CD4-positive, alpha-beta memory T cell (primary cell): Measurements from ENCODE around the gene ANKRD45. TPM values are rescaled to one million over a fixed set of nuclear protein-coding genes. Genes with fewer than 3 reads are reported as not detected.
A peak's percentile ranks its signal among the peaks of the same experiment; 100 is the strongest.
"Not testable (repeated sequence)": the region's sequence is repeated elsewhere in the genome, so short reads cannot be mapped to it uniquely, and the experiment has no call there.

Source experiments
- CTCF ChIA-PET: fragments of 350-600 bp; sonication (Branson Sonifier 250); formaldehyde crosslinking; loops from one replicate; lab custom pipeline; 2021; ENCODE audit warnings: inconsistent platforms; ENCODE audit not compliant: partially characterized antibody; lab: Charles Lee
- POLR2A ChIA-PET: fragments of 350-600 bp; sonication (Branson Sonifier 250); formaldehyde crosslinking; loops from one replicate; lab custom pipeline; 2021; ENCODE audit not compliant: partially characterized antibody; lab: Charles Lee
- DNase-seq, 5 donors: peaks; one replicate each; pipeline versions ENCODE4 v3.0.0 to v3.0.0-alpha.2; 2020 to 2022; ENCODE audit warnings: mixed read lengths in 1 of 5
- H3K27ac ChIP-seq: one replicate; pipeline ENCODE4 v1.7.0; 2013; ENCODE audit warnings: low read depth, low read length
- H3K27me3 ChIP-seq: 2 replicates; pipeline ENCODE4 v1.7.0; 2013; ENCODE audit warnings: mild to moderate bottlenecking, low read length, moderate library complexity; ENCODE audit not compliant: insufficient read depth
- H3K36me3 ChIP-seq: 2 replicates; pipeline ENCODE4 v1.7.0; 2013; ENCODE audit warnings: mild to moderate bottlenecking, low read length, moderate library complexity; ENCODE audit not compliant: insufficient read depth
- H3K4me1 ChIP-seq: 2 replicates; pipeline ENCODE4 v1.7.0; 2013; ENCODE audit warnings: mild to moderate bottlenecking, low read length, moderate library complexity; ENCODE audit not compliant: insufficient read depth
- H3K4me3 ChIP-seq, 2 donors: one replicate each; pipeline ENCODE4 v1.7.0; 2013; ENCODE audit warnings: low read length in 2 of 2, mild to moderate bottlenecking in 1 of 2
- H3K9me3 ChIP-seq, 2 donors: one replicate each; pipeline ENCODE4 v1.7.0; 2013; ENCODE audit warnings: low read length in 2 of 2, control low read depth in 1 of 2; ENCODE audit not compliant: control insufficient read depth in 1 of 2
- H3K27ac Mint-ChIP-seq, 7 donors: one replicate each; pipeline ENCODE4 v1.8.0; 2020 to 2021; ENCODE audit warnings: mixed read lengths in 7 of 7, mild to moderate bottlenecking in 6 of 7, inconsistent platforms in 3 of 7, moderate library complexity in 3 of 7
- H3K27me3 Mint-ChIP-seq, 2 donors: one replicate each; pipeline ENCODE4 v1.8.0; 2020 to 2021; ENCODE audit warnings: mixed read lengths in 2 of 2
- H3K36me3 Mint-ChIP-seq, 2 donors: one replicate each; pipeline ENCODE4 v1.8.0; 2020 to 2021; ENCODE audit warnings: mixed read lengths in 2 of 2, inconsistent platforms in 1 of 2, mild to moderate bottlenecking in 1 of 2
- H3K4me1 Mint-ChIP-seq, 4 donors: one replicate each; pipeline ENCODE4 v1.8.0; 2020 to 2021; ENCODE audit warnings: mixed read lengths in 4 of 4, mild to moderate bottlenecking in 1 of 4
- H3K4me3 Mint-ChIP-seq, 8 donors: one replicate each; pipeline ENCODE4 v1.8.0; 2020 to 2021; ENCODE audit warnings: mixed read lengths in 8 of 8, mild to moderate bottlenecking in 7 of 8, moderate library complexity in 6 of 8, inconsistent platforms in 3 of 8
- H3K9me3 Mint-ChIP-seq, 8 donors: one replicate each; pipeline ENCODE4 v1.8.0; 2020 to 2021; ENCODE audit warnings: mixed read lengths in 8 of 8, mild to moderate bottlenecking in 5 of 8, inconsistent platforms in 3 of 8, moderate library complexity in 1 of 8
- intact Hi-C: fragments of 100-400 bp; cut with micrococcal nuclease; formaldehyde crosslinking; loops from one replicate; pipeline ENCODE4 v1.15.1; 2023
- polyA plus RNA-seq, 2 donors: library from polyadenylated mRNA; unstranded; fragments of 300-500 nt; fragmentation: Illumina TruSeq; gene quantifications; one replicate each; pipeline ENCODE4 v1.2.3, GENCODE V29; 2021
- total RNA-seq, 2 experiments: library from RNA; stranded (reverse); gene quantifications; one replicate each; pipeline ENCODE4 v1.2.3, GENCODE V29; 2021

Gene ANKRD45
- total and polyA plus RNA-seq, 4 experiments from 2014 or later, result not detected

- H3K4me1 Mint-ChIP-seq, POLR2A ChIA-PET, H3K4me3 ChIP-seq, H3K4me3 Mint-ChIP-seq, H3K36me3 ChIP-seq, H3K27me3 Mint-ChIP-seq, H3K4me1 ChIP-seq, DNase-seq, H3K36me3 Mint-ChIP-seq, H3K9me3 ChIP-seq, intact Hi-C loops, H3K27ac ChIP-seq, H3K9me3 Mint-ChIP-seq, CTCF ChIA-PET, H3K27me3 ChIP-seq: not testable (repeated sequence)
- H3K27ac Mint-ChIP-seq, result peak overlapping the region in 1 of 7 donors; percentile 25
These were observed 32.2 kb downstream of the ANKRD45 start for GRCh38 chr1:173637236-173638042.

DNA sequence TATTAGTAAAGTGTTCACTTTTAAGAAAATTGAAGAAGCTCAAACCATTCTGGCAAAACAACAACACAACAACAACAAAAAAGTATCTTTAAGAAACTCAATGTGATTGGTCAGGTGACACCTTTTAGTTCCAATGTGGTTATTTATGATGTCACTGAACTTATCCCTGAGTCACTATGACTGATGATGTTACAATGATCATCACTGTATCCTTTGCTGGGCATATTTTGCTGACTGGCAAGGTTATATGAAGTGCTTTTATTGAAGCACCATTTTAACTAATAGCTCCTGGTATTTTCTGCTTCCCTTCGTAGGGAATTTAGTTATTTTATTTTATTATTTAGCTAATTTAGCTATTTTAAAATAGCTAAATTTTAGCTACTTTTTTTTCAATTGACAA, 34.5 kb downstream of the ANKRD45 start, which contains the start of gene TEX50:
Gene TEX50 (plus strand): TSS at position 223 of the 400 bp plus-strand sequence. CDS start 184 bp downstream, outside the sequence.
- Mint-ChIP-seq H3K4me3 (no peak within 1 kb of the TSS), H3K36me3 (no peaks in the 10 kb centered on the region), H3K9me3 (peaks cover 0 to 8% (median 6%) of the 10 kb centered on the region in 8 donors), H3K27ac (no peak within 1 kb of the TSS), H3K4me1 (no peaks in the 10 kb centered on the region), H3K27me3 (peaks cover 0 to 1% of the 10 kb centered on the region in 2 donors)
- Histone ChIP-seq H3K4me3 (no peak within 1 kb of the TSS), H3K27me3 (no peaks in the 10 kb centered on the region), H3K36me3 (no peaks in the 10 kb centered on the region), H3K9me3 (no peaks in the 10 kb centered on the region), H3K27ac (no peak within 1 kb of the TSS), H3K4me1 (no peaks in the 10 kb centered on the region)
- no peak for DNase-seq
- ChIA-PET CTCF (no interaction called here), POLR2A (no interaction called here)
- intact Hi-C loops, result no loop called here

GRCh38 chr1:173628888-173629287, 40.8 kb downstream of the ANKRD45 start:
- no peaks in the 10 kb centered on the region for H3K4me1 Mint-ChIP-seq
- no peak for DNase-seq
- H3K9me3 Mint-ChIP-seq, result peaks cover 0 to 3% (median 0%) of the 10 kb centered on the region in 8 donors

GRCh38 chr1:173627269-173627668, 42.4 kb downstream of the ANKRD45 start:
- Mint-ChIP-seq H3K4me1 (no peaks in the 10 kb centered on the region), H3K27ac (no peak overlapping the region), H3K4me3 (no peak overlapping the region), H3K27me3 (peaks cover 0 to 5% of the 10 kb centered on the region in 2 donors), H3K9me3 (peaks cover 0 to 10% (median 6%) of the 10 kb centered on the region in 8 donors), H3K36me3 (no peaks in the 10 kb centered on the region)
- no peak overlapping the region for H3K27ac ChIP-seq
- intact Hi-C loops, result no loop called here
- no peaks in the 10 kb centered on the region for H3K27me3 ChIP-seq
- no peak overlapping the region for H3K4me3 ChIP-seq
- H3K36me3 ChIP-seq, result no peaks in the 10 kb centered on the region
- ChIA-PET POLR2A (no interaction called here), CTCF (no interaction called here)
- no peaks in the 10 kb centered on the region for H3K4me1 ChIP-seq
- H3K9me3 ChIP-seq, result no peaks in the 10 kb centered on the region
- no peak for DNase-seq

More at GRCh38 chr1:173628888-173629287, 40.8 kb downstream of the ANKRD45 start:
- no peaks in the 10 kb centered on the region for H3K4me1 ChIP-seq
- H3K9me3 ChIP-seq, result no peaks in the 10 kb centered on the region
- no peak overlapping the region for H3K4me3 ChIP-seq
- ChIA-PET CTCF (no interaction called here), POLR2A (no interaction called here)
- H3K36me3 Mint-ChIP-seq, result no peaks in the 10 kb centered on the region
- H3K36me3 ChIP-seq, result no peaks in the 10 kb centered on the region
- H3K27ac ChIP-seq, result no peak overlapping the region
- H3K27ac Mint-ChIP-seq, result no peak overlapping the region
- intact Hi-C loops, result loop anchor here (2.0 kb wide), 1 partner anchor 198 kb away; no protein-coding TSS in a partner anchor
- no peak overlapping the region for H3K4me3 Mint-ChIP-seq
- H3K27me3 ChIP-seq, result no peaks in the 10 kb centered on the region
- H3K27me3 Mint-ChIP-seq, result peaks cover 0 to 5% of the 10 kb centered on the region in 2 donors

GRCh38 chr1:173616859-173617258, 52.8 kb downstream of the ANKRD45 start:
- peaks cover 6 to 48% (median 37%) of the 10 kb centered on the region in 8 donors for H3K9me3 Mint-ChIP-seq
- ChIA-PET CTCF (no interaction called here), POLR2A (no interaction called here)
- H3K4me3 Mint-ChIP-seq, result no peak overlapping the region
- H3K4me1 Mint-ChIP-seq, result no peaks in the 10 kb centered on the region
- peaks cover 13 to 26% of the 10 kb centered on the region in 2 donors for H3K27me3 Mint-ChIP-seq
- no peak overlapping the region for H3K27ac ChIP-seq
- H3K27me3 ChIP-seq, result no peaks in the 10 kb centered on the region
- intact Hi-C loops, result no loop called here
- no peaks in the 10 kb centered on the region for H3K36me3 ChIP-seq
- peaks cover 13 to 23% of the 10 kb centered on the region in 2 donors for H3K36me3 Mint-ChIP-seq
- peaks cover 0 to 8% of the 10 kb centered on the region in 2 donors for H3K9me3 ChIP-seq
- no peak for DNase-seq
- H3K27ac Mint-ChIP-seq, result no peak overlapping the region
- H3K4me1 ChIP-seq, result no peaks in the 10 kb centered on the region
- no peak overlapping the region for H3K4me3 ChIP-seq

GRCh38 chr1:173613086-173613485, 56.6 kb downstream of the ANKRD45 start:
- H3K27ac Mint-ChIP-seq, POLR2A ChIA-PET, intact Hi-C loops: not testable (repeated sequence)

GRCh38 chr1:173608503-173609216, 61.0 kb downstream of the ANKRD45 start:
- DNase-seq, result no peak
- H3K27me3 ChIP-seq, result no peaks in the 10 kb centered on the region
- intact Hi-C loops, result no loop called here
- H3K27ac ChIP-seq, result no peak overlapping the region
- no peak overlapping the region for H3K27ac Mint-ChIP-seq
- no peaks in the 10 kb centered on the region for H3K4me1 Mint-ChIP-seq
- ChIA-PET CTCF (no interaction called here), POLR2A (no interaction called here)
- H3K9me3 ChIP-seq, result no peaks in the 10 kb centered on the region
- H3K27me3 Mint-ChIP-seq, result peaks cover 3 to 13% of the 10 kb centered on the region in 2 donors
- no peaks in the 10 kb centered on the region for H3K4me1 ChIP-seq
- peaks cover 0 to 5% (median 0%) of the 10 kb centered on the region in 8 donors for H3K9me3 Mint-ChIP-seq
- H3K36me3 Mint-ChIP-seq, result peaks cover 0 to 4% of the 10 kb centered on the region in 2 donors
- no peaks in the 10 kb centered on the region for H3K36me3 ChIP-seq
- H3K4me3 ChIP-seq, result no peak overlapping the region
- H3K4me3 Mint-ChIP-seq, result no peak overlapping the region

More at GRCh38 chr1:173613086-173613485, 56.6 kb downstream of the ANKRD45 start:
- H3K4me3 ChIP-seq, H3K9me3 ChIP-seq, CTCF ChIA-PET, H3K36me3 Mint-ChIP-seq, H3K27me3 Mint-ChIP-seq, H3K27ac ChIP-seq, DNase-seq, H3K27me3 ChIP-seq, H3K36me3 ChIP-seq, H3K4me3 Mint-ChIP-seq, H3K4me1 Mint-ChIP-seq, H3K4me1 ChIP-seq: not testable (repeated sequence)
- H3K9me3 Mint-ChIP-seq, result peaks cover 0 to 18% (median 12%) of the 10 kb centered on the region in 8 donors
